Skeletal muscle cell (primary cell): ENCODE data around the gene CALML5.

Source experiments
- DNase-seq: peaks from one replicate; pipeline ENCODE4 v3.0.0-alpha.2; 2010; ENCODE audit warnings: low read depth
- H3K4me3 ChIP-seq: 2 replicates; pipeline ENCODE4 v1.5.1; 2011; ENCODE audit warnings: low read depth, mild to moderate bottlenecking, control low read depth, low read length, moderate library complexity

Gene CALML5

DNA sequence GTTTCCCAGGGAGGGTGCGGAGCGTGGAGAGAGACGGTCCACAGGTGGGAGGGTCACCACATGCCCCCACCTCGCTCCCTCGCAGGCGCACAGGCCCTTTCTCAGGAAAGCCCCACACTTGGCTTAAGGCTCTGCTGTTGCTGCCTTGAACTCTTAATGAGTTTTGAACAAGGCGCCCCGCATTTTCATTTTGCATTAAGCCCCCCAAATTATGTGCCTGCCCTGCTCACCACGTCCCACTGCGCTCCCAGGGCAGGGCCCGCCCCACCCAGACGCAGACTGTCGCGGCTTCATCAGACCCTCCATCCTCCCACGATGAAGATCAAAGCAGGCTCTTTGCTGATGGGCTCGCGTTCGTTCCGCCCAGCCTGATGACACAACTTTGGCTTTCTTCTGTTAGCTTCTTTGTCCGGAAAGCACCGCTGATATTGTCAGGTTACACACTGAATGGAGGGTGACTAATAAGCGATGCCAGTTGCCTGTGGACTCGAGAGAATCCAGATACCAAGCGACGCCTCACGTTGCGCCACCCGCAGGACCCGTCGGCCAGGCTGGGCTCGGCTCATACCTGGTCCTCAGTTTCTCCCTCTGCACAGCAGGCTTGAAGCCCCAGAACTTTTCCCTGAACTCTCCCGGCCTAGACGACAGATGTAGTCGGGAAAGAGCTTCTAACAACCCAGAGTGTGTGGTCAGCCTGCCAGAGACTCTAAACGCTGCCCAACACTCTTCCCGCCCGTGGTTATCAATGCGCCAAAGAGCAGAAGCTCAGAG, 34.9 kb upstream of the CALML5 start:
- no peak overlapping the region for H3K4me3 ChIP-seq
- no peak for DNase-seq

DNA sequence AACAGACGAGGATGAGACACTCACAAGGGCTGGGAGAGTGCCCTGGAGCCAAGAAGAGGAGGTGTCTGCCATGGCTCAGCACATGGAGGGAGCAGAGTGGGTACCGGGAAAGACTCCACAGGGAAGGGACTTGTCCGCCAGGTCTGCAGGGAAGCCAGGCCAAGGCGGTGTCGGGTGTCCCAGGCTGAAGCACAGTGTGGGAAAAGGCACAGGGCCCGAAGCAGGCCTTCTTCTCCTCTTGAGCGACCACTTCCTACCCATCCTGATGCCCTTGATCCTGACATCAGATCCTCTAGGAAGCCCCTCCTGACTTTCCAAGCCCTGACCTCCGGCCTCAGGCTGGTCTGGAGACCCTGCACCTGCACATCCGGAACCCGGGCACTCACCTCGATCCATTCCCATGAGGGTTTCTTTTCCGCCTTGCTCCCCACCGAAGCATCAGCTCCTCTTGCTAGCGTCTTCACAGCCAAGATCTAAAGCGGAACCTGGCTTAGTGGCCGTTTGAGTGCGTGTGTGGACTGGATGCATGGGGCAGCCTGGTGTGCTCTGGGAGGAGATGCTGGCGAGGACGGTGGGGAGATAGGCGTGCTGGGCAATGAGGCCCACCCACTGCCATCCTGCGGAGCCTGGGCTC, 33.8 kb upstream of the CALML5 start:
- DNase-seq = no peak
- H3K4me3 ChIP-seq = no peak overlapping the region

DNA sequence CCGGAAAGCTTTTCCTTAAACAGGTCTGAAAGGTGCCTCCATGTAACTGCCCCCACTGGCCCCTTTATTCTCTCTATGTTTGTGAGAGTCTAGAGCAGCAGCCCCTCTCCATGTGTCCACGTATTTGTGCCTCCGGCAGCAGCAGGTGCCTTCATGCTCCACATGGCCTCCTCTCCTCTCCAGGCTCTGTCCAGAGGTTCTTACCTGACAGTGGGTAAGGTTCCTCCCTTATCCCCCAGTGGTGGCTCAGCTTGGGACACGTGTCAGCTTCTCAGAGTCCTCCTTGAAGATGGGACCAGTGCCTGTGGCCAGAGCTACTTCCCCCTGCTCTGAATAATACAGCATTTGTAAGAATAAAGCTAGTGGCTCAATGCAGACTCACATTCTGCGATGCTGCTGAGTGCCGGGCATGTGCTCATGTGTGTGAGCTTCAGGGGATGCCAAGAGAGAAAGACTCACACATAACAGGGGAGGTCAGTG, 33.3 kb upstream of the CALML5 start:
- DNase-seq = no peak
- H3K4me3 ChIP-seq = no peak overlapping the region

DNA sequence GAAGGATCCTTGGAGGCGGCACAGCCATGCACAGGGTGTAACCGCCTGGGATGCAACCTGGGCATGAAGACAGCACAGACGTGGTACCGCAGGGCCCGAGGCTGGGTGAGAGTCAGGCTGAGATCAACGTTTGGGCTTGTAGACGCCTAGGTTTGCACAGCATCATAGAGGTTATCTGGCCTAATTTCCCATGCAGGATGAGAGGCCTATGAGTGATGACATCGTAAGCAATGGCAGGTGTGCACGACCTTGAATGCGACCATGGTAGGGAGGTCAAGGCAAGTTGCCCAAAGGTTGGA, 32.9 kb upstream of the CALML5 start:
- H3K4me3 ChIP-seq = no peak overlapping the region
- no peak for DNase-seq

DNA sequence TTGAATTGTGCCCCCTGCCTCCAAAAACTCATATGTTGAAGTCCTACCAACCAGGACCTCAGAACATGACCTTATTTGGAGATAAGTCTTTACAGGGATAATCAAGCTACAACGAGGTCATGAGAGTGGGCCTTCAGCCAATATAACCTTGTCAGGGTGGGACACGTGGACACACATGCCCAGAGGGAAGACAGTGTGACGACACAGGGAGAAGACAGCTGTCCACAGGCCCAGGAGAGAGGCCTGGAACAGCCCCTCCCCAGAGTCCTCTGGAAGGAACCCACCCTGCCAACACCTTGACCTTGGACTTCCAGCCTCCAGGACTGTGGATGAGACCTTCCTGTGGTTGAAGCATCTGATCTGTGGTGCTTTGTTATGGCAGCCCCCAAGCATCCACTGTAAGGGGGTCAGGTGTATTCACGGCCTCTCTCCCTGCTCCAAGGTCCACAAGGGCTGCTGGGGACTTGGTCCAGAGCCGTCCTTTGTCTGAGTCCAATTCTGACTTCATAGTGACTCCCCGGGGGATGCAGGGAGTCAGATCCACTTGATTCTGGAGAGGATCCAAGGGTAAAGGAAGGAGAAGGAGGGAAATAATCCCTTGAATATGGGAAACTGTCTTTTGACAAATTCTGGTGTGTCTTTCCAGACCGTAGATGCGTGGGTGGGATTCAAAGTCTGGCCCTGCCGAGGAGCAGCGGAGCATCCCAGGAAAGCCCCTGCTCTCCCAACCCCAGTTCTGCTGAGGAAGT, 32.4 kb upstream of the CALML5 start:
- no peak overlapping the region for H3K4me3 ChIP-seq
- DNase-seq = no peak

DNA sequence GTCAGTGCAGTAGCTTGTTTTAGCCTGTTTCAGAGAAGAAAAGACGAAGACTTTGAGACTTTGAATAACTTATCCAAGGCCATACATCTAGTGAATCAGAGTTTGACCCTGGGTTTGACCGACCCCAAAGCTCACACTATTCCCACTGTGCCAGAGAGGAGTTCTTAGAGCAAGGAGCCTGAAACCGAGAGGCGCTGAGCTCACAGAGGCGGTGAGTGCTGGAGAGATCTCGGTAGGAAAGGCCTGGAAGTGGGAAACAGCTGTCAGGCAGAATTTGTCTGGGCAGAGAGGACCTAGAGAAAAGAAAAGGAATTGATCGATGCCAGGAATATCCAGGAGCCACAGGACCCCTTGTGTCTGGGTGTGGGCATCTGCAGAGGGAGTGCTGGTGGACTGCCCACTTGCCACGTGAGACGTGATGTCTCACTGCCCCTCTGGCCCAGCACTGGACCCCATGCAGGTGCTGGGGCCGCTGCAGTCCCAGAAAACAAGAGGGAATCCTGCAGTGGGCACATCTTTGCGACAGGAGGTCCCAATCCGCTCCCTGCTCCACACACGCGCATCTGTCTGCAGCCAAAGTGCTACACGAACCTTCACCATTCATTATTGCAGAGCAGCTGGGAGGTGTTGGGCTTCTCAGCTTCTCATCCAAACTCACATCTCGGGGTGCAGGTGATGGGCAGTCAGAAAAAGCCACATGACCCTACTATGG, 31.6 kb upstream of the CALML5 start:
- H3K4me3 ChIP-seq = no peak overlapping the region
- no peak for DNase-seq

DNA sequence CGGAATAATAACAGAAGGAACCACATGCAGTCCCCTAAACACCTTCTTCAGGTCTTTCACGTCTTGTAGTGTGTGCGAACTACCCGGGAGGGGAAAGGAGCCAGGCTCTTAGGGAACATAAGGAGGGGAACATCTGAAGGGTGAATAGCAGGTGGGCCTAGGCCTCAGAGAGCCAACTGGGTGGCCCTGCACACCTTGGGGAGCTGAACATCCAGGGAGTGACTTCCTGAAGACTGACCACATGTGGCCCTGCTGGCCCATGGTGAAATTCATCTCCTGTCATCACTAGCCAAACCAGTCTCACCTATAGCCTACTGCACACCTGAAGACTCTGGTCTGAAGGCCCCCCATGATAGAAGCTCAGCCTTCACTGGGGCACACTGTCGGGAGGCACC, 31.0 kb upstream of the CALML5 start:
- H3K4me3 ChIP-seq = no peak overlapping the region
- no peak for DNase-seq

DNA sequence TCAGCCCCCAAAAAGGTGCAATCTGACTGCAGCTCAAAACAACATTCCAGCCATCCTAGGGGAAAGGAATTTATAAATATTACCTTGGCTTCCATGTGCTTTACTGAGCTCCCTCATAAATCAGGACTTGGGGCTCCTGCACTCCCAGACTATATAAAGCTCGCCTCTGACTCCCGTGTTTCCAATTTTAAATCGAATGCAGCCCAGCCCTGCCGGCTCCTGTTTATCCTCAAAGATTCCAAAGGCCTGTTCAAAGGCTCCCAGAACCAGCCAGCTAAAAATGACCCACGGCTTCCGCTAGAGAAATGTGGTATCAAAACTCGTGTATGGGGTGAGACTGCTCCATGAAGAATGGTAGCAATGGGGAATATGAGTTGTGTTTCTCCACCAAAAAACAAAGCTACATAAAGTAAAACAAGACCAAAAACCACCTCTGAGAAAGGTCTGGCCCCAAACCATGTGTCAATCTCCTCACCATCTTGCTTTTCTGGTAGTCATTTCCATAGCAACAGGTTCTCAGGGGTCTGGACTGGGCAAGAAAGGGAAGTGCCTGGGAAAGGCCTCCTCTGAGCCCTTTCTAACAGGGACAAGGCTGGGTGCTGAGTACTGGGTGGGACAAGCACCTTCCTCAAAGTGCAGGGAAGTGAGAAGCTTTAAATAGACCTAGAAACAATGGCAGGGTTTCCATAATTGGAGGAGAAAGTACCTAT, 30.5 kb upstream of the CALML5 start:
- DNase-seq = no peak
- H3K4me3 ChIP-seq = no peak overlapping the region

DNA sequence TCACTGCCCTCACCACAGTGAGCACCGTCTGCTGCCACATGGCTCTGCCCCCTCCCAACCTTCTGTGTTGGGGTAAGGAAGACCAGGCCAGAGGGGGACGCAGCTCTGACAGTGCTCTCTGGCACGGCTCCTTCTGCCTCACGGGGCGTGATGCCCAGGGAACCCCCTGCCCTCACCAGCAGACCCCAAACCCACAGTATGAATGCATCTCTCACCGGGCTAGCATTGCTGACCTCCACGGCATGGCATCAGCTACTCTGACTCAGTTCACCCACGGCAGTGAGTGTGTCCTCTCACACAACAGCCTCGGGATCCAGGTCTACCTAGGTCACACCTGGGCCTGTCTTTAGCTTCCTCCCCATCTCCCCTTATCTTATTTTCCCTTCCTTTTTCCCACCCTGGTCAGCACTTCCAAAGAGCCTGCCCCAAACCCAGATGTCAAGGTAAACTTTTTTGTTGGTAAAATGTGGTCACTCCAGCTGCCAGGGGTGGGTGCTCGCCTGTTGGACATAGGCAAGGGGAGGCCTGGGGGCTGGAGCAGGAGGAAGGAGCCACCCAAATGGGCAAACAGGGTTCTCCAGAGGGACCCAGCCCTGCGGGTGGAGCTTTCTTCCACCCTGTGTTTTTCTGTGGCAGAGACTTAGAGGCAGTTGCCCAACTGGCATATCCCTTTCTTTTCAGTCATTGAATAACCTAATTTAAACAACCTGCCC, 29.8 kb upstream of the CALML5 start:
- no peak for DNase-seq
- H3K4me3 ChIP-seq = no peak overlapping the region

DNA sequence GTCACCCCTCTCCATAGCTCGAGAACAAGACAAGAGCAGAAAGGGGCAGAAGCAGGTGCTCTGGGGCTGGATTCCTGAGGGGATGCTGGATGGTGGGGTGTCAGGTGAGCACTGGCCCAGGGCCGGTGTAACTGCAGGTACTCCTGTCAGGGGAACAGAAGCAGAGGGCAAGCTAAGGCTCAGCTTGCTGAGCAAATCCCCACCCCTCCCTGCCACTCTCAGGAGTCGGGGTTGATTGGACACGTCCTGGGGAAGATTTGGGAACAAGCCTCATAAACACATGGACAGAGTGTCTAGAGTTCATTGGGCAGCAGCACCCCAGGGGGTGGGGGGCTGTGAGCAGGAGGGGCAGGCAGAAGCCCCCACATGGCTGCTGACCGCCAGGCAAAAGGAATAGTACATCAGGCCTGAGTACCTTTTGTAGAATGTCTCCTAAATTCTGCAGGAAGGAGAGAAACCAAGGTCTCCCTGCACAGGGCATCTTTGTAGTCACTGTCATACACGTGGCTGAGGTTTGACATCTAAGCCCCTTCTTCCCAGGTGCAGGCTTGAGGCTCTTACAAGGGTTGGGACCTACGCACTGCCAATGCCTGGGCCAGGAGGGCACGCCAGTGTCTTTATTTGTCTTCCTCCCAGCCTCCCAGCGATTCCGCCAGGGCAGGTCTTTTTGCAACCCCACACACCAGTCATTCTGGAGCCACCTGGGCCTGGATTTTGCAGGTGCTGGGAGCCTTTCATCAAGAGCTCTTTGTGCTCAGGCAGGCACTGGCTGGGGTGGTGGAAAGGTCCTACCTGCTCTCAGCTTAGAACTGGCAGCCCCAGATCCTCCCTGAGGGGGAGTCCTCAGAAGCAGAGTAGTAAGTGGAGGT, 28.2 kb upstream of the CALML5 start:
- DNase-seq = no peak
- no peak overlapping the region for H3K4me3 ChIP-seq

DNA sequence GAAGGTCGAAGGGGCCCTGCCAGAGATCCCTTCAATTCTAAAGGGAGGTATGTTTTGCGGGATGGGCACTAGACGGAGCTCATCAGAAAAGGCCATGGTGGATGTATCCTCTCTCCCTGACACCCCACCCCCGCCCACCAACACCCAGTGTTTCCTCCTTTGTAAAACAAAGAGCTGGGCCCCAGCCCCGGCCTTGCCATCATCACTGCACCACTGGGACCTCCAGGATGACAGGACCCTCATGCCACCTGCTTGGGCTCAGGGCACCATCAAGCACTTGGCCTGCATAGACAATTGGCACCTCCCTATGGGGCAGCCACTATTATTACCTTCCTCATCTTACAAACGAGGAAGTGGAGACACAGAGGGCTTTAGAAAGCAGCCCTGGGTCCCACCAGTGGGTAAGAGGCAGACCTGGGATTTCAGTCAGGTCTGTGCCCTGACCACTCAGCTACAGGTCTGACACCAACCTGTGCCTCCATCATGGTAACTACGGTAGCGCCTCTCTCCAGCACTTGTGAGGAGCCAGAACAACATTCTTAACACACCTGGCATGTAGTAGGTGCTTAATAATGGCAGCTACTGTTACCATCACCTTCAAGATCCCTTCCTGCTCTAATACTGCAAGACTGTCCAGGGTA, 27.4 kb upstream of the CALML5 start:
- H3K4me3 ChIP-seq = no peak overlapping the region
- no peak for DNase-seq

DNA sequence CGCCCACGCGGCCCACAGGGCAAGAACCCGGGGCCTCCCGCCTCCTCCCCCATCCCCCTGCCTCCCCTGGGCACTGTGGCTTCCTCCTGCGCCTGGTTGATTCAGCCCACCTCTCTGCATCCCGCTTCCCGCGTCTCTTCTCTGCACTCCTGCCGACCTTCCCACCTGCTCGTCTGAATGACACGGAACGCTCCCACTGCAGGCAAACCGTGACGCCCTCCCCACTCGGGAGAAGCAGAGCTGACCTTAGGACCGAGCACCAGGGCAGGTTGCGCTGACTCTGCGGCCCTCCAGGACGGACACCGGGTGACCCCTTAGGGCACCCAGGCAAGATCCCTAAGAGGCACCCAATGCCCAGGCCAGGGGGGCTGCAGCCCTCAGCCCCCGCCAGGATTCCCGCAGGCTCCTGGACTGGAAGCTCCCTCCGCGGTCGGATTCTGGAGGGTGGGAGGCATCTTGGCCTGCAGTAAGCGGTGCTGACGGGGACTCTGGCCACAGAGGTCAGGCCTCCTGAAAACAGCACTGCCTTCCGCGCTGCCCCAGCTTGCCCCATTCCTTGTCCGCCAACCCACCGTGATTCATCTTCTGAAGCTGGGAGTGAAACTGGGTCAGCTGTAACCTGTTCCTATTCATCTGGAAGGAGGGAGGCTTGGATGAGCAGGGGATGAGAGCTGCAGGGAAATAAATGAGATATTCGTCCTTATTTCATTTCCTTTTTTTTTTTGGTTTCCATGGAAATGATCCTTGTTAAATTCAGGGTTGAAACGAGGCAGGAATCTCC, 26.4 kb upstream of the CALML5 start:
- DNase-seq = no peak
- no peak overlapping the region for H3K4me3 ChIP-seq

DNA sequence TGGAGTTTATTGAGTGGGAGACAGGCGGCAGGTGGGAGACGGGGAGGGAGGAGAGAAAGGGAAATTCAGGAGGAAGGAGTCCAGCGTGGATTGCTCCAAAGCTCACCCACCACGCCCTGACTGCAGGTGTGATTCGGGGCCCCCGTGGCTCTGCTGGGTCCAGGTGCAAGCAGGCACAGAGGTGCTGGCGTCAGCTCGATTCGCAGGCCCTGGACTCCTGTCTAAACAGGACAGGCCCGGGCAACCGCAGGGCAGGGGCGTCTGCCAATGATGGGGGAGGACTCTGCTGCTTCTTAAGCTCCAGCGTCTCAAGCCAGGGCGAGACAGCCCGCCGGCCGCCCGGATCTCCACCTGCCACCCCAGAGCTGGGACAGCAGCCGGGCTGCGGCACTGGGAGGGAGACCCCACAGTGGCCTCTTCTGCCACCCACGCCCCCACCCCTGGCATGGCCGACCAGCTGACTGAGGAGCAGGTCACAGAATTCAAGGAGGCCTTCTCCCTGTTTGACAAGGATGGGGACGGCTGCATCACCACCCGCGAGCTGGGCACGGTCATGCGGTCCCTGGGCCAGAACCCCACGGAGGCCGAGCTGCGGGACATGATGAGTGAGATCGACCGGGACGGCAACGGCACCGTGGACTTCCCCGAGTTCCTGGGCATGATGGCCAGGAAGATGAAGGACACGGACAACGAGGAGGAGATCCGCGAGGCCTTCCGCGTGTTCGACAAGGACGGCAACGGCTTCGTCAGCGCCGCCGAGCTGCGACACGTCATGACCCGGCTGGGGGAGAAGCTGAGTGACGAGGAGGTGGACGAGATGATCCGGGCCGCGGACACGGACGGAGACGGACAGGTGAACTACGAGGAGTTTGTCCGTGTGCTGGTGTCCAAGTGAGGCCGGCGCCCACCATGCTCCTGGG, 25.5 kb upstream of the CALML5 start, which contains the start of gene CALML3:
TSS of gene CALML3 (plus strand) at position 321 of the 920 bp plus-strand sequence. CDS start at position 446, 125 bp downstream.
- no peak within 1 kb of the TSS for H3K4me3 ChIP-seq
- DNase-seq = no peak

DNA sequence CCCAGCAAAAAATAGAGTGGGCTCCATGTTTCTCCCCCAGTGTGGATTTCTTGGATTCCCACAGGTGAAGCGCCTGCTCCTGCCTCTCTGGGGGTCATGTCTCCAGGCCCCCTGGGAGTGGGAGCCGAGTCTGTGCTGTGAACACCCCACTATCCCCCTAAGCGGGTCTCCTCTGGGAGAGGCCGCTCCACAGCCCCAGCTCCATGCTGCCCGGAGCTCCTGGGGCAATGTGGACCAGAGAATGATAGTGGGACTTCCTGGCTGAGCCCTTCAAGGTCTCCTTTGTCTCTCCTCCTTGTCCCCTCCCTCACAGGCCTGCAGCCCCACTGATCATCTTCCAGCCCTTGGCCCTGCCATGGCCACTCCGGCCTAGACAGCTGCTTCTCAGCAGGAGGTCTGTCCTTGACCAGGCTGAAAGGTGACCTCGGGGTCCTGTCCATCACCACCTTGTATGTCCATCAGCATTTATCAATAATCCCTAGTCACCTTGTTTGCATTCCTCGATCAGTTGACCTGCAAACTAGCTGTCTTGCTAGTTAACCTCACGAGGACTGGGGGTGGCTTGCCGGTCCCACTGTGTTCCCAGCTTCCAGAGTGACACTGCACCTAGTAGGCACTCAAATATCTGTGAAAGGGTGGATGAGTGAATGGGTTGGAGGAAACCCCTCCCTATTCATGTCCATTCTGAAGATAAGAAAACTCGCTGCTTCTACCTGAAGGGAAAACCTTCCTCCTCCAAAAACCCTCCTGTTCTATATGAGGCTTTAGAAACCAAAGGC, 24.6 kb upstream of the CALML5 start:
- DNase-seq = no peak
- no peak overlapping the region for H3K4me3 ChIP-seq
